NCI-H1694 treated with DMSO at 0.1 percent for 48 hours (cell line): ENCODE measurements around the gene HOXC13.

Source experiments
- DNase-seq: peaks from one replicate; lab custom pipeline; 2025; lab: John Stamatoyannopoulos, UW

Gene HOXC13

DNA sequence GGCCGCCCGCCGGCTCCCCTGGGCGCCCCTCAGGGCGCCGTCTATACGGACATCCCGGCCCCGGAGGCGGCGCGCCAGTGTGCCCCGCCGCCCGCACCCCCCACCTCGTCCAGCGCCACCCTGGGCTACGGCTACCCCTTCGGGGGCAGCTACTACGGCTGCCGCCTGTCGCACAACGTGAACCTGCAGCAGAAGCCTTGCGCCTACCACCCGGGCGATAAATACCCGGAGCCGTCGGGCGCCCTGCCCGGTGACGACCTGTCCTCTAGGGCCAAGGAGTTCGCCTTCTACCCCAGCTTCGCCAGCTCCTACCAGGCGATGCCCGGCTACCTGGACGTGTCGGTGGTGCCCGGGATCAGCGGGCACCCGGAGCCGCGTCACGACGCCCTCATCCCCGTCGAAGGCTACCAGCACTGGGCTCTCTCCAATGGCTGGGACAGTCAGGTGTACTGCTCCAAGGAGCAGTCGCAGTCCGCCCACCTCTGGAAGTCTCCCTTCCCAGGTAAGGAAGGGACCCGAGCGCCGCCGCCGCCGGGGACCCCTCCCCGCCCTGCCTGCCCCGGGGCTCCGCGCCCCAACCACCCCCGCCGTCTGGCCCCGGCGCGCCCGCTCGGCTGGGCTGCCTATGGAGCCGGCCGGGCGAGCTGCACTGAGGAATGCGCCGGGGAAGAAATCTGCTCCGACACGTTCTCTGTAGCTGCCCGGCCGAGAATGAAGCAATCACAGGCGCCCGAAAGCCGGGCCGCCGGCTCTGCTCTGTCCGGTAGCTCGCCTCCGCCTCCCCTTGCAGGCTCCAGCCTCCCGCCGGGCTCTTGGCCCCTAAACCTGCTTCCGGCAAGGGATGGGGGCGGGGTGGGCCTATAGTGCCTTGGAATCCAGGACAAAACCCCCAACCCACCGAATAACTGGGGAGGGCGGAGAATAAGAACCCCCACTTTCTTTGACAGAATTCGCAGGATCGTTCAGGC is 794 bp downstream of the HOXC13 start:
- no peak for DNase-seq

GRCh38 chr12:53940443-53941014 is 1.9 kb downstream of the HOXC13 start:
- DNase-seq: no peak

GRCh38 chr12:53941187-53941586 is 2.6 kb downstream of the HOXC13 start:
- DNase-seq: no peak

DNA sequence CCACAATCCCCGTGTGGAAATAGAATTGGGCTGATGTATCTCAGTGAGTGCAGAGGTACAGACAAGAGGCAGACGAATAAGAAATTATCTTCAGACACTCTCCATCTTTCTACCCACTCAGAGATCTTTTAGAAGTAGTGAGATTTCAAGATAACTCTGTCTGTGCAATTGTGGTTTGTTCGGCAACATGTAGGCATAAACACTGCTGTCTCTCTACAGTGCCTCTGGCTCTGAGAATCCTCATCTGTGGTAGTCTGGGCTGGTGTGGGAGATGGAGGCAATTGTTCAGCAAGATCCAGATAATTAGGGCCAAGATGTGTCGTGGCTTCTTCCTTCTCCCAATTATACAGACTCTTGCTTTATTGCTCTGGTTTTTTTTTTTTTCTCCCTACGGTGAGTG is 3.1 kb downstream of the HOXC13 start:
- DNase-seq: no peak

- no peak for DNase-seq
These were observed 3.9 kb downstream of the HOXC13 start for GRCh38 chr12:53942467-53942997.

DNA sequence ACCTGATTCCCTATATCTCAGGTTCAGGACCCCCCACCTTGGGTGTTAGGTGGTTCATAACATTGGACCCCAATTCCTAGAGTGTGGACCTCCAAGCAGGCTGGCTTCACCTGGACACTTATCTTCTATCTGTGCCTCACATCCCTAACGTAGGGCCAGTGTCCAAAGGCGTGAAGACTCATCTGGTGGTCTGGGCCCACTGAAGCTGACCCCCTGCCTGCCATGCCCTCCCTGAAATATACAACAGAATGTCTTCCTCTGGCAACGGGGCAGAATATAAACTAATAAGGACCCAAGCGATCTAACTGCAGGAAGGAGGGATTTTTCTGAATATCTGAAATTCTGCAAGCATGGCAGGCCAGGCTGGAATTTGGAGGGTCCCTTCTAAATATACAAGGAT is 5.6 kb downstream of the HOXC13 start:
- no peak for DNase-seq

- no peak for DNase-seq
These were observed 6.5 kb downstream of the HOXC13 start for GRCh38 chr12:53944907-53945847.

DNA sequence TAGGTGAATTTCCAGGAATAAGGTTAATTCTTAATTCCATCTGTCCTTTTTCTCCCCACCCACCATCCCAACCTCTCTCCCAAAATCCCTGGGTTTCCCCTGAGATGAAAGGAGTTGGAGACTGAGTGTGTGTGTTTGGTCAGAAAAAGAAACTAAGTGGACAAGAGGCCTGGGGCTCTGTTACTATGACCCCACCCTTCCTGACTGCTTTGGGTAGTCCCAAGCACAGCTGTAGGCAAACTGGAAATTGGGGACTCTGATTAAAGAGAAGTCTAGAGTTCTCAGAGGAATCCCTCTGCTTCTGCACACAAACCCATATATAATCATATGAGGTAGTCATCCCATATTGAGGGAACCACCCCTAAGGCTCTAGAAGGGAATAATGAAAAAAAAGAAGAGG is 9.1 kb downstream of the HOXC13 start:
- DNase-seq: no peak

GRCh38 chr12:53948650-53949593 is 10.3 kb downstream of the HOXC13 start:
- no peak for DNase-seq

DNA sequence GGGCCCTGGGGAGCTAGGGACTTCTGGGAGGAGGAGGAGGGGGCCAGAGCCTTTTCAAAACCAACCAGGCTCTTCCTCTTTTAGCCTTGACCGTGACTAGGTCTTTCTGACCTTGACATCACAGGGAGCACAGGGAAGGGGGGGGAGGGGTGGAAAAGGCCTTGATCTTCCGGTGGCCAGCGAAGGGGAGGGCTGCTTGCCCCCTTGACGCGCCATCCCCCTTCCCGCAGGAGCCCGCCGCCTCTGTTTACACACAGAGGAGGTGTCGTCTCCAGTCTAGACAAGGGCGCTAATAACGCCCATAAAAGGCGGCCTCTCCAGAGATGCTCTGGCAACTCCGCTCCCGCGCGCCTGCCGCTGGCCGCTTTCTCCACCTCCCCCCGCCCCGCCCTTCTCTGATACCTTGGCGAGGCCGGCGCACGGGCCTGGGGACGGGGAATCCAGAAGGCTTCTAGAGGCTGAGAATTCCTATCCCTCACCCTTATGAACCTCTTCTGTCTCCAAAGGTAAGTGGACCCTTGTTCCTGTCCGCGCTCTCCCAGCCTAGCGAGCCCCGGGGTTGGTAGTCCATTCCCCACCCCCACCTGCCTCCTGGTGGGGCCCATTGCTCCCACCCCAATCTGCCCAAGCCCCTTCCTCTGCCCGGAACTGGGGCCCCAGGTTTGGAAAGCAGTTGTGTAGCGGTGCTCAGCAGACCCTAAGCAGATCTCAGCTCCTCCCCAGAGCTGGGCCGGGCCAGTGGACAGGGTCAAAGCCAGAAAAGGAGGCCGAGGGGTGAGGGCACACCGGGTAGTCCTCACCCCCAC is 11.2 kb downstream of the HOXC13 start:
- DNase-seq: no peak

DNA sequence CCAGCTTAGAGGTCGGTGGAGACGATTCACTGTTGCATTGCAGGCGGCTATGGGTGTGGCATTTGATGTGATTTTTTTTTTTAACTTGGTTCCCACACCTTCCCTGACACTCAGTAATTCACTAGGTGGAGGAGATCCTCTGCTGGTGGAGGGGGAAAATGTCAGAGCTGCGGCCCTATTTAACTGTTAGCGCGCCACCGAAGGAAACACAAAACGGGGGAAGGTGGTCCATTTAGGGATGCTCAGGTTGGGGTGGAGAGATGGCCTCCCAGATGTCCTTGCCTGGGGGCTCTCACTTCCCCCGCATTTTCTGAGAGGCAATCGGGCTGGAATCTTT is 11.8 kb downstream of the HOXC13 start:
- DNase-seq: no peak

GRCh38 chr12:53950789-53951576 is 12.4 kb downstream of the HOXC13 start:
- DNase-seq: no peak

DNA sequence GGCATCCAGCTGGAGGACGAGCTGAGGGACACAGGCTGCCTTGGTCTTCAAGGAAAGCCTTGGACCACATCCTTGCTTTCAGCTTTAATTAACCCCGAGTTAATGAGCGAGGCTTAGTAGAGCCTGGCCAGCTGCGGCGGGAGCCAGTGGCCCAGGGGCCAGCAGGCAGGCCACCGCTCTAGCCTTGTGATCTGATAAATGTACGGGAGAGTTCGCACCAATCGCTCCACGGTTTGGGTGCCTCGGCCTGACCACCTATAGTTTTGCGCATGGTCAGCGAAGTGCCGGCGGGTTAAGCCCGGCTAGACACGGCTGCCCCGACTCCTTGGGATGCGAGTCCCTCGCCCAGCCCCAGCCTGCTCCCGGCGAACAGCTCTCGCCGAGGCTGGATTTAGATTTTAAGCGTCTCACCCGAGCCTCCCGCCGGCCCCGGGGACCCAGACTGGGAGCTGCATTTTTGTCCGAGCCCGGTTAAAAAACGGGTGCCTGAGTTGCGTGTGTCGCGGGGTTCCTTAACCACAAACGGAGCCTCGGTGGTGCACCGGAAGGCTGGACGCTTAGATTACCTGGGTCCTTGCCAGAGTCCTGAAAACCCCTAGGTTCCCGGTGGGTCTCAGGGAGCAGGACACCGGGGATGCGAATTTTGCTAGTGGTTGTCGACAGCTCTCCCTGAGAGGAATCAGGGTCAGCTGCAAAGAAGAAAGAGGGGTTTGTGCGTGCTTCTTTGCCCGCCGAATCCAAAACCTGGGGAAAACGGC is 13.1 kb downstream of the HOXC13 start:
- no peak for DNase-seq

DNA sequence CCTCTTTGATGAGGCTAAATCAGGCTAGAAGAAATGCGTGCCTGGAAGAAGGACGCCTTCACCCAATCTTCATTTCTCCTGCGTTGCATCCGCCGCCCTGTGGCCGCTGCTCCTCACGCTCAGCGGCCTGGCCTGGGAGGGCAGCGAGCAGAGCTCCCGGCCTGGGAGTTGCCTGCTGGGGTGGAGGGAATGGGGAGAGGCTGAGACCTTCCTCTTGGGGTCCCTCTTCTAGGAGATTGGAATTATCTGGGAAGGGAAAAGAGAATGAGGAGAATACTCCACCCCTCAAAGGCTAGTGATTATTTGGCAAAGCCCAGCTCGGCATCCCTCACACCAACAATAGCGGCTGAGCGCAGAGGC is 13.7 kb downstream of the HOXC13 start:
- DNase-seq: no peak

GRCh38 chr12:53952871-53953734 is 14.5 kb downstream of the HOXC13 start:
- DNase-seq: no peak

- DNase-seq: no peak
These were observed 15.4 kb downstream of the HOXC13 start for GRCh38 chr12:53953831-53954693.

DNA sequence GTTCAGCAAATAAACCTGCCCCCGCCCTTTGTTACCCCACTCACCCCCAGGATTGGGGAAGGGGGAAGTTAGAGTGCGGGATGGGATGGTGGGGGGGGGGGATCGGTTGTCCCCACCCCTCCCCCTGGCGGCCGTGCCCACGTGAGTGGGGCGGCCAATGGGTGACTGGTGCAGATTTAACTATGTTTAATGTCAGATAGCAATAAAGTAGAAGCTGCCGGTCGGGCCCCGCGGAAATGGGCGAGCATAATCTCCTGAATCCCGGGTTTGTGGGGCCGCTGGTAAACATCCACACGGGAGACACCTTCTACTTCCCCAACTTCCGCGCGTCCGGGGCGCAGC is 16.0 kb downstream of the HOXC13 start, which contains the start of gene HOXC12:
TSS of gene HOXC12 (plus strand) at position 210 of the 342 bp plus-strand sequence. CDS start at position 237, 27 bp downstream.
- no peak for DNase-seq
